Memory B cell (primary cell): ENCODE measurements around the gene ZNF879.

Experiments used
- ATAC-seq: fragments of 150-1000 bp; cut with Tn5 transposase; 2 replicates; pipeline ENCODE4 v1.10.0; 2021; ENCODE audit warnings: low read depth, mild to moderate bottlenecking, moderate library complexity
- DNase-seq, 2 donors: peaks; one replicate each; pipeline ENCODE4 v3.0.0; 2022; ENCODE audit warnings: low spot score in 2 of 2
- H3K27ac Mint-ChIP-seq: one replicate; pipeline ENCODE4 v1.8.0; 2022; ENCODE audit warnings: mild to moderate bottlenecking, moderate library complexity, mixed read lengths
- H3K27me3 Mint-ChIP-seq: one replicate; pipeline ENCODE4 v1.8.0; 2022; ENCODE audit warnings: mixed read lengths
- H3K36me3 Mint-ChIP-seq: one replicate; pipeline ENCODE4 v1.8.0; 2022; ENCODE audit warnings: mild to moderate bottlenecking, mixed read lengths
- H3K4me1 Mint-ChIP-seq: one replicate; pipeline ENCODE4 v1.8.0; 2022; ENCODE audit warnings: mixed read lengths
- H3K4me3 Mint-ChIP-seq: one replicate; pipeline ENCODE4 v1.8.0; 2022; ENCODE audit warnings: mild to moderate bottlenecking, moderate library complexity, mixed read lengths
- H3K9me3 Mint-ChIP-seq: one replicate; pipeline ENCODE4 v1.8.0; 2022; ENCODE audit warnings: mixed read lengths

Gene ZNF879

GRCh38 chr5:179055841-179056240, 32.2 kb downstream of the ZNF879 start:
- peaks cover 1% of the 10 kb centered on the region for H3K27me3 Mint-ChIP-seq
- no peak for DNase-seq
- no peak overlapping the region for H3K4me3 Mint-ChIP-seq
- H3K27ac Mint-ChIP-seq = no peak overlapping the region
- H3K9me3 Mint-ChIP-seq = peaks cover 10% of the 10 kb centered on the region
- ATAC-seq = no peak
- H3K4me1 Mint-ChIP-seq = peaks cover 5% of the 10 kb centered on the region
- H3K36me3 Mint-ChIP-seq = peaks cover 8% of the 10 kb centered on the region

- peaks cover 12% of the 10 kb centered on the region for H3K9me3 Mint-ChIP-seq
- H3K4me3 Mint-ChIP-seq = peak within 1 kb of the TSS; percentile 91
- peaks cover 1% of the 10 kb centered on the region for H3K27me3 Mint-ChIP-seq
- ATAC-seq = peak; percentile 98
- H3K36me3 Mint-ChIP-seq = peaks cover 28% of the 10 kb centered on the region
- peak; percentile 63 to 81 for DNase-seq
- peaks cover 10% of the 10 kb centered on the region for H3K4me1 Mint-ChIP-seq
- peak within 1 kb of the TSS; percentile 70 for H3K27ac Mint-ChIP-seq
Measured at GRCh38 chr5:179060116-179061008, 36.8 kb downstream of the ZNF879 start, which contains the start of gene ZNF354C. TSS of gene ZNF354C (plus strand) at chr5:179060373. CDS start at chr5:179062069, 1,696 bp downstream.

DNA sequence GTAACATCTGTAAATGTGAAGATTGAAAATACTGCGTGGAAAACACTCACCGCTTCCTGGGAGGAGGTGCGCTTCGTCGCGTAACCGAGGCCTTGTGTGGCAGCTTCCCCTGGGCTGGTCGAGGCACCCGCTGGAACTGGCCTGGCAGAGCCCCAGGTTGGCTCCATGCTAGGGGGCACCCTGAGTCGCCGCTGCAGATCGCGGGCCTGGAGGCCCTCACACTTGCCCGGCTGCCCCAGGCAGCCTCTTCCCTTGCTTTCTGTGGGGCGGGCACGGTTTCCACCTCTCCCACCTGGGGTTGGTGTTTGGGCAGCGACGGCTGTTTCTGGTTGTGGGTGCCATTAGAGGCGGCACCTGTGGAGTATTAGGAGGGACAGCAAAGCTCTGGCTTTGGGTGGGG, 37.4 kb downstream of the ZNF879 start:
- Mint-ChIP-seq H3K36me3 (peaks cover 33% of the 10 kb centered on the region), H3K27ac (no peak overlapping the region), H3K4me1 (peaks cover 12% of the 10 kb centered on the region), H3K27me3 (peaks cover 1% of the 10 kb centered on the region), H3K4me3 (peak overlapping the region; percentile 91), H3K9me3 (peaks cover 13% of the 10 kb centered on the region)
- ATAC-seq = no peak
- DNase-seq = no peak

DNA sequence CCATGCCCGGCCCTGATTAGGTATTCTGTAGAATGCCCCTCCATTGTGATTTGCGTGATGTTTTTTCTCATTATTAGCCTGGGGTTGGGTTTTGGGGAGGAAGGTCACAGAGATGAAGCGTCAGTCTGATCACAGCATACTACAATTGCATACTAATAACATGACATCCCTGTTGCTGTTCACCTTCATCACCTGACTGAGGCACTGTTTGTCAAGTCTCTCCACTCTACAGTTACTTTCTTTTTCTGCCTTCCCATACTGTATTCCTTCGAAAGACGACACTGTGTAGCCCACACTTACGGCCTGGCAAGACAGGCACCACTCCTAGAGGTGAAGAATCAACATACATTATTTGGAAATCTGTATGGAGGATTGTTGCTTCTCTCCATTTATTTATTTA, 42.1 kb downstream of the ZNF879 start:
- Mint-ChIP-seq H3K36me3 (peaks cover 56% of the 10 kb centered on the region), H3K27me3 (no peaks in the 10 kb centered on the region)

GRCh38 chr5:179079165-179079987, 55.8 kb downstream of the ZNF879 start:
- peaks cover 25% of the 10 kb centered on the region for H3K9me3 Mint-ChIP-seq
- no peak for ATAC-seq
- no peak overlapping the region for H3K27ac Mint-ChIP-seq
- H3K27me3 Mint-ChIP-seq = no peaks in the 10 kb centered on the region
- no peaks in the 10 kb centered on the region for H3K4me1 Mint-ChIP-seq
- H3K36me3 Mint-ChIP-seq = peaks cover 46% of the 10 kb centered on the region
- no peak overlapping the region for H3K4me3 Mint-ChIP-seq
- DNase-seq = no peak

More for the DNA sequence above, 42.1 kb downstream of the ZNF879 start:
- DNase-seq (no peak), ATAC-seq (no peak)
- Mint-ChIP-seq H3K4me3 (no peak overlapping the region), H3K9me3 (peaks cover 15% of the 10 kb centered on the region), H3K27ac (no peak overlapping the region), H3K4me1 (peaks cover 7% of the 10 kb centered on the region)

DNA sequence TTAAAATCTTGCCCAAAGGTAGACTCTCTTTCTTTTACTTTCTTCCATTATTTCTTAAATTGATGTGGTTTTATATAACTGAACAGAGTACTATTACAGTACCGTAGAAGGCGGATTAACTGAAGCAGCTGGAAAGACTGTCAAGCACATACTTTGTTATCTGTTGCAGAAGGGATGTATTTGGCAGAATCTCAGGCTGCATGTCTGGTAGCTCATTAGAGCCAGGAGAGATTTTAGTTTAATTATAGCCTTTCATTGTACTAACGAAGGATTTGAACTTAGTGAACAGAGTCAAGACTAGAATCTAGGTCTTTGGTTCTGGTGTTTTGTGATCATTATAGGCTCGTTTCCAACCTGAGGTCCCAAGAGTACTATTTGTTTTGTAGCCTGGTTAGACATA, 57.1 kb downstream of the ZNF879 start:
- H3K36me3 Mint-ChIP-seq = peaks cover 41% of the 10 kb centered on the region
- no peak for ATAC-seq
- H3K27ac Mint-ChIP-seq = no peak overlapping the region
- no peaks in the 10 kb centered on the region for H3K4me1 Mint-ChIP-seq
- no peak overlapping the region for H3K4me3 Mint-ChIP-seq
- peaks cover 26% of the 10 kb centered on the region for H3K9me3 Mint-ChIP-seq
- H3K27me3 Mint-ChIP-seq = no peaks in the 10 kb centered on the region
- DNase-seq = no peak
